Spleen (tissue), 11 donors: ENCODE measurements around the gene CTNND1. TPM values are rescaled to one million over a fixed set of nuclear protein-coding genes. Genes with fewer than 3 reads are reported as not detected.

ENCODE experiments used
- DNase-seq: peaks from one replicate; pipeline ENCODE4 v3.0.0-alpha.2; 2020
- H3K27ac ChIP-seq, 8 donors: fragments of 200-600 bp; sonication (generic) in 7 of 8; 1 replicate in 4 of 8; 2 replicates in 4 of 8; pipeline versions ENCODE4 v1.5.0 to v1.8.0; 2016 to 2021; ENCODE audit warnings: inconsistent platforms in 4 of 8, mild to moderate bottlenecking in 4 of 8, moderate library complexity in 1 of 8
- H3K27me3 ChIP-seq, 7 donors: fragments of 200-600 bp; sonication (generic) in 6 of 7; replicated peaks in 1 of 7; 1 replicate in 4 of 7; 2 replicates in 3 of 7; pipeline versions ENCODE4 v1.5.0 to v1.8.0; 2016 to 2021; ENCODE audit warnings: inconsistent platforms in 3 of 7, mild to moderate bottlenecking in 1 of 7
- H3K36me3 ChIP-seq, 6 donors: fragments of 200-600 bp; sonication (generic) in 5 of 6; 1 replicate in 4 of 6; 2 replicates in 2 of 6; pipeline versions ENCODE4 v1.5.0 to v1.8.0; 2016 to 2021; ENCODE audit warnings: inconsistent platforms in 2 of 6
- H3K4me1 ChIP-seq, 6 donors: fragments of 200-600 bp; sonication (generic) in 5 of 6; 1 replicate in 3 of 6; 2 replicates in 3 of 6; pipeline versions ENCODE4 v1.5.0 to v1.8.0; 2016 to 2021; ENCODE audit warnings: inconsistent platforms in 3 of 6
- H3K4me3 ChIP-seq, 8 donors: fragments of 200-600 bp; sonication (generic) in 7 of 8; 1 replicate in 4 of 8; 2 replicates in 4 of 8; pipeline versions ENCODE4 v1.5.0 to v1.8.0; 2016 to 2021; ENCODE audit warnings: inconsistent platforms in 4 of 8, mild to moderate bottlenecking in 4 of 8, moderate library complexity in 2 of 8
- H3K9me3 ChIP-seq, 8 donors: fragments of 200-600 bp; sonication (generic) in 7 of 8; 1 replicate in 4 of 8; 2 replicates in 4 of 8; pipeline versions ENCODE4 v1.5.0 to v1.8.0; 2016 to 2021; ENCODE audit warnings: inconsistent platforms in 4 of 8
- POLR2A ChIP-seq, 3 donors: fragments of 450-650 bp; IDR thresholded peaks; one replicate each; pipeline ENCODE4 v1.5.1; 2017; ENCODE audit warnings: antibody characterized with exemption in 3 of 3, mild to moderate bottlenecking in 1 of 3
- POLR2AphosphoS5 ChIP-seq, 3 donors: sonication (generic); formaldehyde crosslinking; IDR thresholded peaks; one replicate each; pipeline ENCODE4 v1.5.1; 2017; ENCODE audit warnings: antibody characterized with exemption in 3 of 3
- WGBS, 5 donors: extraction: QIAGEN DNeasy Blood & Tissue Kit in 3 of 5; methylation state at CpG; one replicate each; pipeline versions ENCODE4 v1.1.5 to v1.1.7; 2013 to 2018; 5-methylcytosine and 5-hydroxymethylcytosine counted together
- intact Hi-C: fragments of 100-400 bp; cut with DNase I; formaldehyde crosslinking; loops from one replicate; pipeline ENCODE4 v1.15.0; 2023; ENCODE audit warnings: low total_unique reads
- polyA plus RNA-seq, 3 donors: library from polyadenylated mRNA; stranded (reverse); fragments of 200-250 nt; gene quantifications; one replicate each; pipeline ENCODE4 v1.2.1, GENCODE V29; 2013
- total RNA-seq, 7 donors: library from RNA; depleted of rRNA in 3 of 7; stranded (reverse); fragments of >200 nt in 3 of 7; fragmentation: NEBNext Ultra II Directional in 4 of 7; extraction: Animal tissue kit (Norgen Biotek cat#: 25700) in 4 of 7; gene quantifications; one replicate each; pipeline versions ENCODE4 v1.1.0 to v1.2.1, GENCODE V29; 2016 to 2021
- TF ChIP-seq, protein P1 (sequence below), 11 experiments: fragments of 200-600 bp in 7 of 11; fragments of 450-650 bp in 4 of 11; sonication (generic) in 4 of 11; IDR thresholded peaks in 8 of 11; conservative IDR thresholded peaks in 3 of 11; 1 replicate in 7 of 11; 2 replicates in 4 of 11; pipeline versions ENCODE4 v1.4.0 to v1.8.0; 2016 to 2021; ENCODE audit warnings: antibody characterized with exemption in 11 of 11, inconsistent platforms in 4 of 11, mild to moderate bottlenecking in 1 of 11
- donor health status: healthy with polysubstance abuse.
- donor health status: DM: no; HTN: no; CAD: no; lungs with moderate emphysema.
- donor health status: DM: no; HTN: no; CAD: no.
- donor health status: Bipolar disorder and iron deficiency.
- donor health status: healthy.
- donor health status: DM: no; HTN: no; CAD: no.
- donor health status: DM: yes; HTN: yes; CAD: no.

Gene CTNND1
- total and polyA plus RNA-seq, 10 donors, result 12.0 to 227 (median 125) TPM

DNA sequence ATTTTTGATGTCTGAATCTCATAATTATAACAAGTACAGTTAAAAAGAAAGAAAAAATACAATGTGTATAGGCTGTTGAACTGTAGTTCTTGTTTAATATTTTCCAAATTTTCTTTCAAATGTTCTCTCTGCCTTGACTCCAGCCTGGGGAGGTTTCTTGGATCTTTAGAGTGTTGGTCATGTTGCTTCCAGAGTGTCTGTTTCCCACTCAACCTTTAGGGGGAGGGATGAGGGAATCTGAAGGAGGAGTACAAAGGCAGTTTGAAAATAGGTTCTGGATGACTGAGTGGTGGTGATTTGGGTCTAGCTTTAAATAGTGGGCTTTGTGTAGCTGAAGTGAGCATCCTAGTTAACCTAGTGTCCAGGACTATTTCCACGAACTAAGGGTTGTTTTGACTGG, 2.0 kb downstream of the CTNND1 start:
- Histone ChIP-seq H3K4me3 (peak overlapping the region; percentile 41 to 69 (median 48)), H3K4me1 (peaks cover 0 to 71% (median 24%) of the 10 kb centered on the region in 6 donors), H3K27ac (peak overlapping the region; percentile 27 to 92 (median 88)), H3K27me3 (no peaks in the 10 kb centered on the region), H3K9me3 (no peaks in the 10 kb centered on the region), H3K36me3 (no peaks in the 10 kb centered on the region)
- TF ChIP-seq POLR2A (IDR thresholded peaks at IDR 0.05), result no peak
- TF ChIP-seq, protein P1, sequence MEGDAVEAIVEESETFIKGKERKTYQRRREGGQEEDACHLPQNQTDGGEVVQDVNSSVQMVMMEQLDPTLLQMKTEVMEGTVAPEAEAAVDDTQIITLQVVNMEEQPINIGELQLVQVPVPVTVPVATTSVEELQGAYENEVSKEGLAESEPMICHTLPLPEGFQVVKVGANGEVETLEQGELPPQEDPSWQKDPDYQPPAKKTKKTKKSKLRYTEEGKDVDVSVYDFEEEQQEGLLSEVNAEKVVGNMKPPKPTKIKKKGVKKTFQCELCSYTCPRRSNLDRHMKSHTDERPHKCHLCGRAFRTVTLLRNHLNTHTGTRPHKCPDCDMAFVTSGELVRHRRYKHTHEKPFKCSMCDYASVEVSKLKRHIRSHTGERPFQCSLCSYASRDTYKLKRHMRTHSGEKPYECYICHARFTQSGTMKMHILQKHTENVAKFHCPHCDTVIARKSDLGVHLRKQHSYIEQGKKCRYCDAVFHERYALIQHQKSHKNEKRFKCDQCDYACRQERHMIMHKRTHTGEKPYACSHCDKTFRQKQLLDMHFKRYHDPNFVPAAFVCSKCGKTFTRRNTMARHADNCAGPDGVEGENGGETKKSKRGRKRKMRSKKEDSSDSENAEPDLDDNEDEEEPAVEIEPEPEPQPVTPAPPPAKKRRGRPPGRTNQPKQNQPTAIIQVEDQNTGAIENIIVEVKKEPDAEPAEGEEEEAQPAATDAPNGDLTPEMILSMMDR (IDR thresholded peaks at IDR 0.05 in 8 of 11, conservative IDR thresholded peaks at IDR 0.05 in 3 of 11), result peak in 2 of 11 experiments; percentile 23 to 28
- no peak for DNase-seq
- WGBS, 5 donors, result 28 to 61% (median 33%) methylated on average over 1 of the region's 1 CpG
- intact Hi-C loops, result no loop called here

DNA sequence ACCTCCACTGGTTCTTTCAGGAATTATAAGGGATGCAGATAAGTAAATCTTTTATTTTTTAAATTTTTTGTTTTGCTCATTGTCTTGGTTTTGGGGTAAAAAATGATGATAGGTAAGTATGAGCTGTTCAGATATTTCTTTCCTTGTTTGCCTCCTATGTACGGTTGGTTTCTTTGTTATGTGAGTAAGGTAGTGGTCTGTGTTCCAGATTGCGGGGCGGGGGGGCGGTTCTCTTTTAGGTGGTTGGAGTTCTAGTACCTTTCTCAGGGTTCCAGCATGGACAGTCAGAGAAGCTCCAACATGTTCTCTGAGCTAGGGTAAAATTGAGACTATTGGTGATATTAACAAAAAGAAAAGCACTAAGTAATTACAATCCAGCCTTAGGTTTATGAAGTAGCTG, 2.4 kb downstream of the CTNND1 start:
- WGBS, 5 donors, result 53 to 76% (median 64%) methylated on average over 4 of the region's 4 CpGs
- H3K4me3 ChIP-seq, result peak overlapping the region; percentile 41 to 69 (median 48)

DNA sequence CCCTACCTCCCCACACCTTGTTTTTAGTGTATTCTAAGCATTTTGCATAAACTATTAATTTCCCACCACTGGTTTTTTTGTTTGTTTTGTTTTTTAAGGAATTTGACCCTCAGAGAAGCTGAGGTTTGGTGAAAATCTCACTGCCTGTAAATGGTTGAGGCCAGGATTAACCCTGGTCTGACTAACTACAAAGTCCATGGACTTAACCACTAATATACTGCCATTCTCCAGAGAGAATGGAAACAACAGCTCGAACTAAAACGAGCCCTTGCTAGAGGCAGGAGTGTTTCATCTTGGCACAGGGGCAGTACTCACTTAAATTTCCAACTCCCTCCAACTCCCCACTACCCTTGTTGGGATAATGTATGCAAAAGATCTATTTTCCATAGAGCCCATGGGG, 3.0 kb downstream of the CTNND1 start:
- H3K27me3 ChIP-seq, result no peaks in the 10 kb centered on the region
- H3K27ac ChIP-seq, result peak overlapping the region in 6 of 8 donors; percentile 9 to 92 (median 88)
- TF ChIP-seq POLR2AphosphoS5 (IDR thresholded peaks at IDR 0.05) (no peak), POLR2A (IDR thresholded peaks at IDR 0.05) (no peak)
- TF ChIP-seq, protein P1 (IDR thresholded peaks at IDR 0.05 in 8 of 11, conservative IDR thresholded peaks at IDR 0.05 in 3 of 11), result no peak
- no peaks in the 10 kb centered on the region for H3K9me3 ChIP-seq
- H3K4me1 ChIP-seq, result peaks cover 5 to 81% (median 30%) of the 10 kb centered on the region in 6 donors
- H3K4me3 ChIP-seq, result peak overlapping the region in 7 of 8 donors; percentile 23 to 69 (median 49)
- H3K36me3 ChIP-seq, result no peaks in the 10 kb centered on the region
- no peak for DNase-seq
- WGBS, 5 donors, result 52 to 75% (median 70%) methylated on average over 2 of the region's 2 CpGs
- intact Hi-C loops, result no loop called here

More for the DNA sequence above, 2.4 kb downstream of the CTNND1 start:
- H3K9me3 ChIP-seq, result no peaks in the 10 kb centered on the region
- intact Hi-C loops, result no loop called here
- TF ChIP-seq POLR2A (IDR thresholded peaks at IDR 0.05), result no peak
- no peaks in the 10 kb centered on the region for H3K36me3 ChIP-seq
- no peaks in the 10 kb centered on the region for H3K27me3 ChIP-seq
- H3K4me1 ChIP-seq, result peaks cover under 1 to 76% (median 26%) of the 10 kb centered on the region in 6 donors
- no peak for DNase-seq
- peak overlapping the region; percentile 22 to 92 (median 85) for H3K27ac ChIP-seq

DNA sequence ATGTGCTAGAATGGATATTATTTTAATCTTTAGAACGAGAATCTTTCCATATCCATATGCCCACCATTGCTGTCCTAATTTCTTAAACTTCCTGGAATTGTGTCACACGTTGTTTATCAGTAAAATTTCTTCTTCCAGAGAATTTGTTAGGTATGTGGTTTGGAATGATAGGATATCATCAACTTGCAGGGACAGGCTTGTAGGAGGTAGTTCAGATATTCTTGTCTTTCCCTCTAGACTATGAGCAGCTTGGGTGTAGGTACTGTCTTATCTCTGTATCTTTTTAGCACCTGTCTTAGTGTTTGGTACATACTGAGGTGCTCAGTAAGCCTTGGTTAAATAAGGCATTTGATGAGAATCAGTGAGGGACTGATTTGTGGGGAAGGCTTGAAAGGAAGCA, 3.4 kb downstream of the CTNND1 start:
- TF ChIP-seq POLR2A (IDR thresholded peaks at IDR 0.05), result no peak
- TF ChIP-seq POLR2AphosphoS5 (IDR thresholded peaks at IDR 0.05), result no peak
- TF ChIP-seq, protein P1 (IDR thresholded peaks at IDR 0.05 in 8 of 11, conservative IDR thresholded peaks at IDR 0.05 in 3 of 11), result no peak
- peak overlapping the region in 6 of 8 donors; percentile 9 to 92 (median 88) for H3K27ac ChIP-seq
- no peak for DNase-seq
- H3K4me1 ChIP-seq, result peaks cover 5 to 85% (median 33%) of the 10 kb centered on the region in 6 donors
- intact Hi-C loops, result no loop called here
- WGBS, 5 donors, result 35 to 62% (median 48%) methylated on average over 2 of the region's 2 CpGs
- no peaks in the 10 kb centered on the region for H3K27me3 ChIP-seq
- peak overlapping the region in 5 of 8 donors; percentile 16 to 69 (median 49) for H3K4me3 ChIP-seq
- no peaks in the 10 kb centered on the region for H3K36me3 ChIP-seq
- no peaks in the 10 kb centered on the region for H3K9me3 ChIP-seq
